ENCODE measurements around the gene MYO3B.
"Not testable (repeated sequence)": the region's sequence is repeated elsewhere in the genome, so short reads cannot be mapped to it uniquely, and the experiment has no call there.

MYO3B gene

DNA sequence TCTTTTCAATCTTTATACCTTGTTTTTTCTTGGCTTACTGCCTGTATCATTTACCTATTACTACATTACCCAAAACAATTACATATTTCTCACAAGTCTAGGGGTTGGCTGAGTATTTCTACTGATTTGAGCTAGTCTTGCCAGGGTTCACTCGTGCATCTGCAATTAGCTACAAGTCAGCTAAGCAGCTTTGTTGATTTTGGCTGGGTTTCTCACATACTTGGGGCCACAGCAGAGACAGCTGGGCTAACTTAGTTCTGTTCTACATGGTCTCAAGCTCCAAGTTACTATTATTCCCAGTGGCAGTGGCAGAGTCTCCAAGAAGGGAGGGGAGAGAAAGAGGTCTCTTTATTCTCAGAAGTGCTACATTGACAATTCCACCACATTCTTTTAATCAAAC, 482.5 kb downstream of the MYO3B start:
- no peak for DNase-seq

DNA sequence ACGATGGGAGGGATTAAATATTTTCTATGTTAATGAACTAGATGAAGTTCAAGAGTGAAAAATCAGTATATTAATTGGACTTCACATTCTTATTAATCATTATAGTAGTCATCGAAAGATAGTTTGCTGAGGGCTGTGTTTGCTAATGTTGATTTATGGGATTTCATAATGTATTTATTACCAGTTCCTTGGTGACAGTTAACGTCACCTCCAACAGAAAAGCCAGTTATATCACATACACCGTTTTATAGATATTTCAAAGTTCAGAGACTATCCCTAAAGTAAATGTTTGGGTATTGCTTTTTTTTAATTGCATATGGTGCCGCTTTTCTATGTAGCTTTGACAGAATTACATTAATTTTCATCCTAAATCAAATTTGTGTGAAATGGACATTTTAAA, 487.8 kb downstream of the MYO3B start:
- no peak for DNase-seq

DNA sequence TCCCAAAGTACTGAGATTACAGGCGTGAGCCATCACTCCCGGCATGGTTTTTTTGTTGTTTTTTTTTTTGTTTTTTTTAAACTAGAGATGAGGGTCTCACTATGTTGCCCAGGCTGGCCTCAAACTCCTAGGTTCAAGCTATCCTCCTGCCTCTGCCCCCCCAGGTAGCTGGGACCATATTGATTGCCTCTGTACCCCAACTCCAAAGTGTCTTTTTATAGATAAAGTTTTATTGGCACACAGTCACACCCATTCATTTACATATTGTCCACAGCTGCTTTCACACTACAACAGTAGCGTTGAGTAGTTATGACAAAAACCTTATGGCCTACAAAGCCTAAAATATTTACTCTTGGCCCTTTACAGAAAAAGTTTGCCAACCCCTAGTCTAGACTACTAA, 492.0 kb downstream of the MYO3B start:
- no peak for DNase-seq

DNA sequence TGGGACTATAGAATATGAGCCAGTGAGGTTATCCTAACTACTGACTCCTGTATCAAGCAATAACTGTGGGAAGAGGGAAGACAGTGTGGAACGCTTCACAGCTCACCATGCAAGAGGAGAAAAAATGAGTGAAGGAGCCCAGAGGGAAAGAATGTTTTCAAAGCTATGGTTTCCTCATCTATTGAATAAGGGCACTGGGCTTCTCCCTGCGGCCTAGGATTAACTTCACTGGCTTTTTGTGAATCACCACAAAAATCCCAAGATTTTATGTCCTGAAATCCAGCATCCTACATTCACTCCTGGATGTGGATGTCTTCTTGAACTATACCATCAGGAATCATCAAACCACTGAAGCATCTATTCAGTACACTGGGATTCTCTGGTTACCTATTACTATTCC, 492.7 kb downstream of the MYO3B start:
- DNase-seq = no peak

DNA sequence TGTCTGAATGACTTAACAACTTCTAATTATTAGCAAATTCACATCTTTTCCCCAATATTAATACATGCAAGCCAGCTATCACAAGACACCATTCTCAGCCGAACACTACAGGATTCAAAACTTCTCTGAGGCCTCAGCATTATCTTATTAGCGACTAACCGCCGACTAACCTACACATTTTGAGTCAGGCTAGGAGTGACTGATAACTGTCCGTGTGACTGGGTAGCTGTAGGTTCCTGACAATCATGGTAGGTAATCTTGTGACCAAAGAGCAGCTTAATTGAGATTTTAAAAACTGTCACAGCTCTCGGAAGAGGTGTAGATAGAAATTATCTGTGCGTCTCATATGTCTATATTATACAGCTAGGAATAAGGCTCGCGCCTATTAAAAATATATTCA, 493.1 kb downstream of the MYO3B start:
- no peak for DNase-seq

DNA sequence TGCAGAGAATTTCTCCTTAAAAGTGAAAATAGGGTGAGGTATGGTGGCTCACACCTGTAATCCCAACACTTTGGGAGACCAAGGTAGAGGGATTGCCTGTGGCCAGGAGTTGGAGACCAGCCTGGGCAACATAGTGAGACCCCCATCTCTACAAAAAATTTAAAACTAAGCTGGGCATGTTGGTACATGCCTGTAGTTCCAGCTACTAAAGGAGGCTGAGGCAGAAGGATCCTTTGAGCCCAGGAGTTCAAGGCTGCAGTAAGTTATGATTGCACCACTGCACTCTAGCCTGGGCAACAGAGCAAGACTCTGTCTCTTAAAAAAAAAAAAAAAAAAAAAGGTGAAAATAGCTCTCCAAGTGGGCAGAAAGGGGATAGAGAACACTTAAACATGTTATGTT, 496.3 kb downstream of the MYO3B start:
- not testable (repeated sequence) for DNase-seq

DNA sequence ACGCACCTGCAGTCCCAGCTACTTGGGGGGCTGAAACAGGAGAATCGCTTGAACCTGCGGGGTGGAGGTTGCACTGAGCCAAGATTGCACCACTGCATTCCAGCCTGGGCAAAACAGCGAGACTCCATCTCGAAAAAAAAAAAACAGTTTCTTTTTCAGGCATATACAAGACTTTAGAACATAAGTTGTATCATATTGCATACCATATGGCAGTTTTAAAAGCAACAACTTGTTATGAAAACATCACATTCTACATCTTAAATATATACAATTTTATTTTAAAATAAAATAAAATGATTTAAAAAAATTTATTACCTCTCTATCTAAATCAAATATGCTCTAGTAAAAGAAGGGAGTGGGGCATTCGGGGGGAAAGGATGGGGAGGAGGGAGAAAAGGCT, 497.8 kb downstream of the MYO3B start:
- DNase-seq = no peak

DNA sequence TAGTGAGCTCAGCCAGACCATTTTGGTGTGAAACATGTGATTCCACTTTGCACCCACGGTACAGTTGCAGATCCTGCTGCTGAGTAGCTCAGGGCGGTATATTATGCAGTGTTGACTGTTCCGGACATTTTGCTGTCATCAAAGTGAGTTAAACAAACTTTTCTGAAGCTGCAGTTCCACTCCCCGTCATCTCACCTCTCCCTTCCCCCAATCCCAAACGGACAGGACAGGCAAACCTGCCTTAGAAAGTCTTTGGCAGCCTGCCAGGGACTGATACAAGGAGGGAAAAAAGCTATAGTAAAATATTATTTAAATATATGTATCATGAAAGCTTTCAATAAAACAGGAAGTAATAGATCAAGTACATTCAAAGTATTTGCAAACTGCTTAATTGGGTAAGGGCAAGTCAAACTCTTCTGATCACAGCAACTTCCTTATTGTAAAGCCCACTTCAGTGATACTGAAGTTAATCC, 501.7 kb downstream of the MYO3B start:
- no peak for DNase-seq

DNA sequence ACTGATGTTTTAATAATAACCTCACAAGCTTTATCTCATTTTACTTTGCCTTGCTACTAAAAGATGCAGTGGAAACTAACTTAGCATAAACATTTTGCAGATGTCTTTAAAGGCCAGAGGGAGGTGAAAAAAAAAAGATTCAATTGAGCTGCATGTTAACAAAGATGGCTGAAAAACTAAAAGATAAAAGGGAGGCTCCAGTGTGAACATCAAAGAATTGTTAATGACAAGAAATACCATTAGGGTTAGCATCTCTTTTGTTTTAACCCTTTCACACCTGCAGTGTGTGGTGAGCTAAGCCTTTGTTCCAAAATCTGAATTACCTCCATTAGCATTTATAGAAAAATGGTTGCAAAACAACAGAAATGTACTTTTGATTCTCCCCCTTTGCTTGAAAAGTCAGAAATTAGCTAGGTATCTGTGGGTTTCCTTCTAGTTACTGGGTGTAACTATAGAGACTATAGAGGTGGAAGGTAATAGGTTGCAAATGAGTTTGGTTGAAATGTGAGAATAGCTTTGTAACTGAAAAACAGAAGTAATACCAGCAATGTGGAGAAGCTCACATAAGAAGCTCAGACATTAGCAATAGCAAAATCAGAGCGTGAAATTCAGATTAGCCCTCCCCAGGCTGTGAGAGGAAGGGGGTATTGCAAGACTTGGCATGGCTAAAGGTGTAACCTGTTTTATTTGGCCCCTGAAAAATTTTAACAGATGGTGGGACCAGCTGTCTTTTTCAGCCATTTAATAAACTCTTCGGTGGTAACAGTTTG, 502.4 kb downstream of the MYO3B start:
- no peak for DNase-seq

DNA sequence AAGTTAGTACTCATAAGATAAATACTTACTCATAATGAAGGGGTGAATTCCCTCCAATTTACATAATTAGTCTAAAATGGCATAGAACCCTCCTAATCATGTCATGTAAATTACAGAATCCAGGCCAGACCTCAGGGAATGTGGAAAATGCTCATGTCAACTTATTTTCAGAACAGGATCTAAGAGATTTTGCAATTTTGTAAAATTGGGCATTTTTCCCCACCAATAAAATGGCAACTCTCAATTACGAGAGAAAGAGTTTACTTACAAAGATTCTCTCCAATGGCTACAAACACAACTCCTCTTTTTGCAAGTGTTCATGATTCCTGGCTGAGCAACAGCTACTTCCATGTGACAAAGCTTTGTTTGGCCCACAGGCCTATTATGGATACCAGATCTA, 503.4 kb downstream of the MYO3B start:
- DNase-seq = no peak

DNA sequence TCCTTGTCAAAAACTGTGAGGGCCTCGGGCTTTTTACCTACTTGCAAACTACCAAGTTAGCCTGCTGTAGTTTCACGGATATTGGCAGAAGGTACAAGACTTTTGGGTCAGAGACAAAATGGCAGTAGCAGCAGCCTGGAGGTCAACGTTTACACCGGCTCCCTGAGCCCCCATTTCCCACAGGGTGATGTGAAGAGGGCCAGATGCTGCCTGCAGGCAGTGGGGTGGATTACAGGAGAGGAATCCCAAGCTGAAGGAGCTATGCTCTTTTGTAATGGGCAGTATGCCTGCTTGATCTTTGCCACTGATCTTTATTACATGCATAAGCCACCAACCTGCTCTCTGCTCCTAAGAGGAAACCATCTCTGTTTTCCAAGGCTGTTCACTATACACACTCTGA, 507.6 kb downstream of the MYO3B start:
- no peak for DNase-seq

DNA sequence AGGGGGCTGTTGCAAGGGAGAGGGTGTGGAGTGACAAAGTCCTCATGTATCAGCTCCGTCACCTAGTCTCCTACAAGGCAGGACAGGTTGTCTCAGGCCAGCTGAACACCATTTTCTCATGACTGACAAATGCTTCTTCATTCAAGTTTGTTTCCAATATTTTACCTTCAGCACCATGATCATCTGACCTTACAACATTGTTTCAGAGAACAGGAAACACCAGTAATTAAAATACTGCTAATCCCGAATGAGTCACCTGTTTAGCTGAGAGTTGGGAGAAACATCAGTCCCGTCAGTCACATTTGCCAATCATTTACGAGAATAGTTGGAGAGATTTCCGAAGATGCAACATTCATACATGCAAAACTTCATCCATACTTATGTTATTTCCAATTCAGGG, 511.5 kb downstream of the MYO3B start:
- no peak for DNase-seq

DNA sequence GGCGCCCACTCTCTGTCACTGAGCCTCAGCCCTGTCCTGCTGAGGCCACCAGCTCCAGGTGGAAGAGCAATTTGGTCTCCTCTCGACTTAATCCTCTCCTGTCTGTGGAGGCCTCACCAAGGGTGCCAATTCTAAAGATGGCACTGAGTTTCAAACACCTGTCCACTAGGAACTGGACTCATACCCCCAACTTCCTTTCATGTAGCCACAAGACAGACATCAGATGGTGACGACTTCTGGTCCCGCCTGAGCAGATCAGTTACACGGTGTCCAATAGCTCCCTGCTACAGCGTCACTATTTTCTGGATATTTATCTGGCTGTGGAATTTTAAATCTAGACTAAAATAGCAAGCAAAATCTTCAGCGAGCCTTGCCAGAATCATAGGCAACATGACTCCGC, 512.7 kb downstream of the MYO3B start:
- DNase-seq = no peak

DNA sequence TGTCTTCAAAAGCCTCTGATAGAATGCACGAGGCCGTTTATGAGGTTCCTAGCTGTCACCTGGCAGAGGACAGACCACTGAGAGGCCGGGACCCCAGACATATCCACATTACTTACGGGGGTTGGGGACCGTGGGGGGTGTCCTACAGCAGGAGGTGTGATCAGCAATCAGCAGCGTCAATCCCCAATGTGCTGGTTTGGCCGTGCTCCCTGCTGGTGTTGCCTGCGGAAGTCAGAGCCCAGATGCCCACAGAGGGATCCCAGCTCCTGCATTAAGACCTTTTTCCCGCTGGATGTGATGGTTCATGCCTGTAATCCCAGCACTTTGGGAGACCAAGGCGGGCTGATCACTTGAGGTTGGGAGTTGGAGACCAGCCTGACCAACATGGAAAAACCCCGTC, 516.4 kb downstream of the MYO3B start:
- no peak for DNase-seq

DNA sequence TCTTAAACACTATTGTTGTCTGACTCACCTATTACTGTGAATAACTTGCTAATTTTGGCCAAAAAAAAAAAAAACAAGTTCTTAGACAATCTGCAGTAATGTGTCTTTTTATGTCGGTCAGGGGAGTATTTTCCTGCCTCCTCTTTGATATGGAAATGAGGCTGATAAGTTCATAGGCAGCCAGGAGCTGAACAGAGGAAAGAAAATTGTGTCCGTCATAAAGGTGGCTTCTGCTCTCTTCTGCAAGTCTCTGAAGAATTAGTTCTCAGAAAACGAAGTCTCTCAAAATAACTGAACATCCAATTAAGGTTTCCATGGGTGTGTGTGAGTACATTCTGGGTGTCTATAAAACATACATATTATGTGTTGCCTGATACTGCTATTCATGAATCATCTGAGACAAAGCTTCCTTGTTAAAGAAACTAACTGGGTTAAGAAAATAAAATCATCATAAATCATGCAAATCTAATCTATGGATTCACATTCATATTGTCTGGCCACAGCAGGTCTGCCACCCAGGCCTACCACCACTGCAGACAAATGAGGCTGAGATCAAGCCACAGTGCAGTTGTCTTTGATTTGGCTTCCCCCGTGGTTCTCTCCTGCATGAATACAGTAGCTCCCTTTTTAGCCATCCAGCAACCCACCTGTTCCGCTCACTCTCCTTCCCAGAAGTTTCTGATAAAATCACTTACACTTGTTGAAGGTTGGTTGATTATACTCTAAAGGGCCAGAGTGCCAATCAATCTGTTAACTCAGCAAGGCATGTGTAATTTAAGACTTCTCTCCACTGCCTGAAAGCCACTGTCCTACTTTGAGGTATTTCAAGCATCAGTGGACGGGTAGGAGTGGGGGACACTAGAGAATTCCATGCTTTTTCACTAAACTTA, 517.8 kb downstream of the MYO3B start:
- no peak for DNase-seq

DNA sequence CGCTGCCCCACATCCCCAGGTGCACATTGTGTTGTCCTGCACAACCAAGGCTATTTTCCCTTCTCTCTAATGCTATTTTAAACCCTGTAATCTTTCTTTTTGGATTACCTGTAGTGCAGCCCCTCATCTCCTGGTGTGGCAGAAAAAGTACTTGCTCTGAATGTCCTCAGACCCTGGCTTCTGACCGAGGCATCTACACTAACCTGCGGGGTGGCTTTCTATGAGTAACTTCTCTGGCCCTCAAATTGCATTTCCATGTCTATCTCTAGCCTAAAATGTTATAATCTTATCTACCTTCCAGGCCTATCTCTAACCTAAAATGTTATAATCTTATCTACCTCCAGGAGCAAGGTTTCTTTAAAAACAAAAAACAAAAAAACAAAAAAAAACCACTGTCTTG, 519.0 kb downstream of the MYO3B start:
- DNase-seq = no peak

DNA sequence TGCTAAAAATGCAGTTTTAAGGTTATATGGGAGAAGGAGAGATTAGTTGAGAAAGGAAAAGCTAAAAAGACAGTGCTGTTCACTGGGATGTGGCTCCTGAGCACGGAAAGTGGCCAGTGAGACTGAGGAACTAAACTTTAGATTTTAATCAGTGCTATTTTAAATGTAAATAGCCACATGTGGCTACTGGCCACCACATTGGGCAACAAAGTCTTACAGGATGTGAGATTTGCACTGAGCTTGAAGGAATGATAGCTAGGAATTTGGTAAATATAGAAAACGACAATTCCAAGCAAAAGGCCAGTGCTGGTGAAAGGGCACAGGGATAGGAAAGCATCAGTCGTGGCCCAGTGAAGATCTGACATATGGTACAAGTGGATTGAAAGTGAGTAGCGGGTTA, 523.1 kb downstream of the MYO3B start:
- DNase-seq = no peak

DNA sequence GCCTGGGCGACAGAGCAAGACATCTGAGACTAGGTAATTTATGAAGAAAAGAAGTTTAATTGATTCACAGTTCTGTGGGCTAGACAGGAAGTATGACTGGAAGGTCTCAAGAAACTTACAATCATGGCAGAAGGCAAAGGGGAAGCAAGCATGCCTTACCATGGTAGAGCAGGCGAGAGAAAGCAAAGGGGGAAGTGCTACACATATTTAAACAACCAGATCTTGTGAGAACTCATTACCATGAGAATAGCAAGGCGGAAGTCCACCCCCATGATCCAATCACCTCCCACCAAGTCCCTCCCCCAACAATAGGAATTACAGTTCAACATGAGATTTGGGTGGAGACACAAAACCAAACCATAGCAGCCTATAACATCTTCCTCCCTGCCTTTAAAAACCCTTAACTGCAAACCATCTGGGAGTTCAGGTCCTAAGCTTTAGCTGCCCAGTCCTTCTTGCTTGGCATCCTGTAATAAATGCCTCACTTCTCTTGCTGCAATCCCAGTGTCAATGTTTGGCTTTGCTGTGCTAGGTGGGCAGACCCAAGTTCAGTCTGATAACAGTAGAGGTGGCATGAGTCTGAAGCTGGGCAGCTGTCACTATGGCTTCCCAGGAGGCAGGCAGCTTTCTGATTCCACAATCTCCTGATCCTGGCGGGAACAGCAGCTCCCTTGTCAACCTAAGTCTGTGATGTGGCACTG, 526.0 kb downstream of the MYO3B start:
- DNase-seq = no peak

Measured in stimulated activated CD4-positive, alpha-beta T cell treated with anti-CD3 and anti-CD28 coated beads, Interleukin-15, amount 100 ng/mL, for 24 hours (primary cell).